IMR-90 (cell line): ENCODE results near the gene HEBP1. TPM values are rescaled to one million over a fixed set of nuclear protein-coding genes. Genes with fewer than 3 reads are reported as not detected.
A peak's percentile ranks its signal among the peaks of the same experiment; 100 is the strongest.

Experiments used
- ATAC-seq: fragments of 200-7000 bp; cut with Tn5 transposase; 2 replicates; pipeline ENCODE4 v1.9.1; 2020; ENCODE audit warnings: low read depth, mild to moderate bottlenecking, moderate library complexity
- BruUV-seq: library from RNA; stranded (reverse); fragments of 400-500 nt; replicated peaks from 2 replicates; lab custom pipeline; 2021; lab: Mats Ljungman, UMichigan
- CTCF ChIA-PET: fragments of 300-600 bp; formaldehyde crosslinking; extraction: SDS; loops from one replicate; lab custom pipeline; 2021; ENCODE audit warnings: antibody characterized with exemption; lab: Yijun Ruan, JAX
- POLR2A ChIA-PET: fragments of 300-600 bp; sonication (Branson Sonifier 250); formaldehyde crosslinking; loops from one replicate; lab custom pipeline; 2022; ENCODE audit warnings: antibody characterized with exemption; ENCODE audit not compliant: unreplicated experiment; lab: Charles Lee
- DNase-seq: peaks from one replicate; pipeline ENCODE4 v3.0.0; 2013
- H2AFZ ChIP-seq: replicated peaks from 2 replicates; pipeline ENCODE3; 2013; ENCODE audit warnings: low read length, mild to moderate bottlenecking; ENCODE audit not compliant: poor library complexity
- H2AK5ac ChIP-seq: 2 replicates; pipeline ENCODE4 v1.6.1; 2013; ENCODE audit warnings: low read depth, low read length, inconsistent platforms
- H2AK9ac ChIP-seq: replicated peaks from 2 replicates; pipeline ENCODE3; 2013; ENCODE audit warnings: mild to moderate bottlenecking, low read depth, low read length, moderate library complexity; ENCODE audit not compliant: poor library complexity
- H2BK120ac ChIP-seq: 2 replicates; pipeline ENCODE4 v1.6.1; 2013; ENCODE audit warnings: low read depth, low read length, inconsistent platforms
- H2BK15ac ChIP-seq: 3 replicates; pipeline ENCODE4 v1.6.1; 2013; ENCODE audit warnings: low read depth, low read length, inconsistent platforms
- H2BK20ac ChIP-seq: 2 replicates; pipeline ENCODE4 v1.6.1; 2013; ENCODE audit warnings: low read depth, mild to moderate bottlenecking, inconsistent platforms, low read length, moderate library complexity
- H2BK5ac ChIP-seq: 2 replicates; pipeline ENCODE4 v1.6.1; 2013; ENCODE audit warnings: mild to moderate bottlenecking, low read depth, low read length, inconsistent platforms; ENCODE audit not compliant: poor library complexity, severe bottlenecking
- H3K14ac ChIP-seq: replicated peaks from 2 replicates; pipeline ENCODE4 v1.6.1; 2013; ENCODE audit warnings: low read depth, low read length, inconsistent platforms
- H3K18ac ChIP-seq: 2 replicates; pipeline ENCODE4 v1.6.1; 2013; ENCODE audit warnings: low read depth, low read length, control low read depth
- H3K23ac ChIP-seq: 2 replicates; pipeline ENCODE4 v1.6.1; 2013; ENCODE audit warnings: low read depth, low read length, inconsistent platforms
- H3K27ac ChIP-seq: 2 replicates; pipeline ENCODE4 v1.5.1; 2013; ENCODE audit warnings: mild to moderate bottlenecking, control low read depth, low read length; ENCODE audit not compliant: insufficient read depth
- H3K27me3 ChIP-seq: 2 replicates; pipeline ENCODE4 v1.6.1; 2013; ENCODE audit warnings: low read length; ENCODE audit not compliant: control insufficient read depth, insufficient read depth
- H3K36me3 ChIP-seq: 2 replicates; pipeline ENCODE4 v1.6.1; 2013; ENCODE audit warnings: low read length, mixed read lengths; ENCODE audit not compliant: control insufficient read depth, insufficient read depth
- H3K4ac ChIP-seq: 2 replicates; pipeline ENCODE4 v1.6.1; 2013; ENCODE audit warnings: low read depth, low read length, inconsistent platforms
- H3K4me1 ChIP-seq: 2 replicates; pipeline ENCODE4 v1.6.1; 2013; ENCODE audit warnings: low read length, mixed read lengths; ENCODE audit not compliant: control insufficient read depth, insufficient read depth
- H3K4me2 ChIP-seq: 2 replicates; pipeline ENCODE4 v1.6.1; 2013; ENCODE audit warnings: low read depth, mild to moderate bottlenecking, control low read depth, low read length, moderate library complexity
- H3K4me3 ChIP-seq: 2 replicates; pipeline ENCODE4 v1.5.1; 2013; ENCODE audit warnings: low read depth, mild to moderate bottlenecking, control low read depth, low read length, moderate library complexity; ENCODE audit not compliant: insufficient read depth
- H3K56ac ChIP-seq: 2 replicates; pipeline ENCODE4 v1.6.1; 2013; ENCODE audit warnings: low read length, inconsistent platforms; ENCODE audit not compliant: insufficient read depth; ENCODE audit errors: extremely low read depth
- H3K79me1 ChIP-seq, 2 experiments: 2 replicates each; pipeline ENCODE4 v1.6.1; 2013; ENCODE audit warnings: low read length in 2 of 2, inconsistent platforms in 1 of 2, low read depth in 1 of 2
- H3K9ac ChIP-seq: 2 replicates; pipeline ENCODE4 v1.6.1; 2013; ENCODE audit warnings: low read depth, low read length, control low read depth
- H3K9me1 ChIP-seq: 2 replicates; pipeline ENCODE4 v1.6.1; 2013; ENCODE audit warnings: low read length, inconsistent platforms; ENCODE audit not compliant: insufficient read depth
- H3K9me3 ChIP-seq: 2 replicates; pipeline ENCODE4 v1.6.1; 2013; ENCODE audit warnings: low read length; ENCODE audit not compliant: control insufficient read depth, insufficient read depth
- H4K20me1 ChIP-seq: 2 replicates; pipeline ENCODE4 v1.6.1; 2013; ENCODE audit warnings: low read length, inconsistent platforms; ENCODE audit not compliant: insufficient read depth
- H4K5ac ChIP-seq: 2 replicates; pipeline ENCODE4 v1.6.1; 2013; ENCODE audit warnings: mild to moderate bottlenecking, low read depth, low read length, control low read depth
- H4K8ac ChIP-seq, 2 experiments: 2 replicates each; pipeline ENCODE4 v1.6.1; 2013; ENCODE audit warnings: low read depth in 2 of 2, low read length in 2 of 2, control low read depth in 1 of 2, inconsistent platforms in 1 of 2
- H4K91ac ChIP-seq: 2 replicates; pipeline ENCODE4 v1.6.1; 2013; ENCODE audit warnings: low read depth, low read length, inconsistent platforms; ENCODE audit not compliant: insufficient read depth
- CEBPB ChIP-seq: IDR thresholded peaks from 2 replicates; pipeline ENCODE4 v1.6.1; 2012; ENCODE audit warnings: low read depth, low read length, improper control_type of control experiment
- MXI1 ChIP-seq: IDR thresholded peaks from 2 replicates; pipeline ENCODE4 v1.6.1; 2012; ENCODE audit warnings: low read depth, mild to moderate bottlenecking, low read length, moderate library complexity, borderline replicate concordance
- WGBS, 2 experiments: methylation state at CpG; one replicate each; pipeline versions ENCODE4 v1.1.5 to v1.1.7; 2013; ENCODE audit warnings: missing lambda C conversion rate in 2 of 2; ENCODE audit not compliant: insufficient read length in 1 of 2; ENCODE audit errors: extremely low coverage in 2 of 2; 5-methylcytosine and 5-hydroxymethylcytosine counted together
- dilution Hi-C: fragments of 300-500 bp; cut with HindIII; formaldehyde crosslinking; loops from one replicate; pipeline ENCODE4 v1.14.3; 2018; ENCODE audit warnings: low sequenced_read_pairs; ENCODE audit not compliant: unreplicated experiment
- in situ Hi-C: fragments of 300-500 bp; cut with MboI; formaldehyde crosslinking; loops from 3 replicates; pipeline ENCODE4 v1.14.3; 2019; ENCODE audit warnings: low sequenced_read_pairs, inconsistent platforms, mixed read lengths
- intact Hi-C: fragments of 100-400 bp; cut with micrococcal nuclease; formaldehyde crosslinking; loops from 2 replicates; pipeline ENCODE4 v1.10.0; 2022
- polyA plus RNA-seq, 3 experiments: library from polyadenylated mRNA; depleted of rRNA; stranded (reverse); fragments of >200 nt; gene quantifications; 2 replicates each; pipeline ENCODE4 v1.2.3, GENCODE V29; 2012; ENCODE audit warnings: low replicate concordance in 1 of 3
- total RNA-seq: library from RNA; depleted of rRNA; stranded (reverse); fragments of >200 nt; gene quantifications from 2 replicates; pipeline ENCODE4 v1.2.3, GENCODE V29; 2012

Gene HEBP1
- total and polyA plus RNA-seq, 2 of the 4 experiments (the other 2 are of a cell fraction): 18.8 to 49.2 TPM

DNA sequence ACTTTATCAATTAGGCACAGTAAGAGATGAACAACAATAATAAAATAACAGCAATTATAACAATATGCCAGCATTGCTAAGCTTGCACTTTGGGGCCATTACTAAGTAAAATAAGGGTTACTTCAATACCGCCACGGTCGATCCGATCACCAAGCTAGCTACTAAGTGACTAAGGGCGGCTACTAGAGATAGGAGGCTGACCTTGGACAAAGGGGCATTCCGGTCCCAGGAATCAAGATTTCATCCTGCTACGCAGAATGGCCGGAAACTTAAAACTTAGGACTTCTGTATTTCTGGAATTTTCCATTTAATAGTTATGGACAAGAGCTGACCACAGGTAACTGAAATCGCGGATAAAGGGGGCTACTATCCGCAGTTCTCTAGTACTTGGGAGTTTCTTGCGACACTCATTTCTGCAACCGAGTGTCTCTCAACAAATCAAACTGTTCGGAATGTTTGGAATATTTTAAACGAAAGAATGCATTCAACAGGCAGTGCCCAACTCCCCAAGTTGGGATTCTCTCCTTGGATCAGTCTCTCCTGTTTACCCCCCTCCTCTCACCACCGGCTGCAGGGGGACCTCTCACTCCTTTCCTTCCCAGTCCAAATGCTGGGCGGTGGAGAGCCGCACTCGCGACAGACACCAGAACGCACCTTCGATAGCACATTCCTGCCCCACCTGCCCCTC, 650 bp downstream of the HEBP1 start:
- in situ Hi-C loops (no loop called here), dilution Hi-C loops (no loop called here), intact Hi-C loops (loop anchor here (10.0 kb wide), 1 partner anchor 1165 kb away; no protein-coding TSS in a partner anchor)
- Histone ChIP-seq H4K91ac (peak overlapping the region; percentile 96), H3K9ac (peak overlapping the region; percentile 92), H2BK5ac (peak overlapping the region; percentile 86), H3K4me3 (peak overlapping the region; percentile 97), H3K23ac (peak overlapping the region; percentile 93), H2BK20ac (no peak overlapping the region), H3K27ac (peak overlapping the region; percentile 87), H3K56ac (peak overlapping the region; percentile 89), H4K5ac (peak overlapping the region; percentile 43), H3K79me1 (peaks cover 43 to 75% of the 10 kb centered on the region in 2 experiments), H2BK15ac (peak overlapping the region; percentile 84; the same call in 2 of the 3 replicates), H2BK120ac (peak overlapping the region; percentile 87), H2AK9ac (peak overlapping the region; percentile 95), H4K20me1 (peaks cover 16% of the 10 kb centered on the region), H3K4me1 (peaks cover 22% of the 10 kb centered on the region), H3K14ac (peak overlapping the region; percentile 98), H3K4me2 (peak overlapping the region; percentile 94), H3K27me3 (no peaks in the 10 kb centered on the region), H2AK5ac (peak overlapping the region; percentile 99), H3K18ac (peak overlapping the region; percentile 74), H3K4ac (peak overlapping the region; percentile 98), H3K9me3 (no peaks in the 10 kb centered on the region), H3K36me3 (0 out of 2 replicates have a peak, but pooled peaks cover 2% of the 10 kb centered on the region), H3K9me1 (peaks cover 19% of the 10 kb centered on the region), H2AFZ (peak overlapping the region; percentile 96), H4K8ac (peak overlapping the region; percentile 70 to 89; a peak in 3 of 4 replicates)
- ChIA-PET POLR2A (interaction anchor here (0.6 kb wide), 1 partner anchor 23 kb away, joined by 5 read pairs; no protein-coding TSS in a partner anchor), CTCF (no interaction called here)
- DNase-seq: no peak
- ATAC-seq: peak; percentile 12
- peak; percentile 51; the same call in 1 of the 2 replicates for TF ChIP-seq CEBPB
- TF ChIP-seq MXI1: no peak
- no TSS peak for BruUV-seq
- no CpG with 5 or more reads among the region's 22 CpGs for WGBS, 2 experiments
